GM11168 (cell line): ENCODE results near the gene COL10A1.

Experiments
- in situ Hi-C: fragments of 300-500 bp; cut with MboI; formaldehyde crosslinking; loops from one replicate; pipeline ENCODE4 v1.12.0; 2022; ENCODE audit warnings: low sequenced_read_pairs; ENCODE audit not compliant: unreplicated experiment

The COL10A1 gene

DNA sequence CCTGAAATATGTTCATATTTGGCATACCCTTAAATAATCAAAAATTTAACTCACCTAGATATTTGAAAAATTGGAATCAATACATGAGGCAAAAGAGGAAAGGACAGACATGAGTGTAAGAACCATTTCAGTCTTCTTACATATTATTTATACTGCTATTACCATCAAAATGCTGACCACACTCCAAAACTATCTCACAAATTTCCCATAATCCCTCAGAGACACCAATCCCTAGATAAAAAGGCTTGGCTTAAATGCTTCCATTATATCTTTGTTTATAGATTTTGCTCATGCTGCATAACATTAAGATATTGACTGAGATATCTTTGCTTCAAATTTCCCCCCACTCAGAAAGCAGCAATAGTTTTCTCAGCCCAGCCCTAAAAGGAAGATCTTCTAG lies 37.0 kb downstream of the COL10A1 start:
- in situ Hi-C loops: no loop called here

DNA sequence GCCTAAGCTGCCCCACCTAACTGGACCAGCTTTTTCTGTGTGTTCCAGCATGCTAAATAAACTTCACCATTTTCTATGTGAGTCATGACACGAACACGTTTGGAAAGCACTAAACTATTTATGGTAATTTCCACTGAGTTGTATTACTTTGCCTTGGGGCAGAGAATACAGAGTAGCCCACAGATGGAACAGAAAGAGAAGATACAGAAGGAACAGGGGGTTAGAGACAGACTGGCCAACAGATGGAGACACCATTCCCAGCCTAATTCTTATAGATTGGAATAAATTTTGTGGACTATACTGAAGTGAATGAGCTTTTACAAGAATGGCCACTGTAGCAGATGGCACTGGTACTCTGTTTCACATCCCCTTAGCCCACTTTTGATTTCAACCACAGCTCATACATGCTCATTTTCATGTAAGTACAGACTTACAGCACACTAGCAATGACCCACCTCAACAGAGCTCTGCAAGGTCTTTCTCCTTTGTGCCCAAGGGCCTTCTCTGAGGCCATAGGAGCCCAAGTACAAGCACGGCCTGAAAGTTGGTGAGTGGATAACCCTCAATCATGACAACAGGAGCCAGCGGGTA lies 38.4 kb downstream of the COL10A1 start:
- in situ Hi-C loops: no loop called here

DNA sequence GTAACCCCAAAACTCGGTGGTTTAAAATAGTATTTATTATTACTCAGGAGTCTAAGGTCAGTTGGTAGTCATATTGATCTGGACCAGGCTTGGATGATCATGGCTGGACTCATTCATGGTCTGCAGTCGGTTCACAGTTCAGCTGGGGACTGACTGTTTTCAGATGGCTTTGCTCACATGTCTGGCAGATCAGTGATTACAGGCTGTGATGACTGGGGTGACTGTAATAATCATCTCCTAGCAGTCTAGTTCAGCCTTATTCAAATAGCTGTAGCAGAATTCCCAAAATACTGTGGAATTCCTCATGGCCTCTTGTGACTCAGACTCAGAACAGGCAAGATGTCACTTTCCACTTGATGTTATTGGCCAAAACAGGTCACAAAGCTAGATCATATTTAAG lies 41.6 kb downstream of the COL10A1 start:
- in situ Hi-C loops: loop anchor here (5.0 kb wide), 1 partner anchor 72 kb away; no protein-coding TSS in a partner anchor

DNA sequence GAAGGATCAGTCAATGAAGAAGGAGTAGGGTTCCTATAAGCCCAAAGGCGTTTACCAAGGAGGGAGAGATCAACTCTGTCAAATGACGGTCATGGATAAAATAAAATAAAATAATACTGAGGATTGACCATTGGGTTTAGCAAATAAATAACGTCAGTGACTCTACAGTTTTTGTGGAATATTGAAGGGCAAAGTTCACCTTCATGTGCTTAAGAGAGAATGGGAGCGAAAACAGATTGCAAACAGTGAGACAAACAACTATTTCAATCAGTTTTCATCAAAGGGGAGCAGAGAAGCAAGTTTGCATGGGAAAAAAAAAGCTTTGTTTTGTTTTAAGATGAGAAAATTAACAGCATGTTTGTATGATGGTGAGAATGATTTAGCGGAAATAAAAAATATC lies 42.9 kb downstream of the COL10A1 start:
- in situ Hi-C loops: loop anchor here (5.0 kb wide), 1 partner anchor 71 kb away; no protein-coding TSS in a partner anchor

DNA sequence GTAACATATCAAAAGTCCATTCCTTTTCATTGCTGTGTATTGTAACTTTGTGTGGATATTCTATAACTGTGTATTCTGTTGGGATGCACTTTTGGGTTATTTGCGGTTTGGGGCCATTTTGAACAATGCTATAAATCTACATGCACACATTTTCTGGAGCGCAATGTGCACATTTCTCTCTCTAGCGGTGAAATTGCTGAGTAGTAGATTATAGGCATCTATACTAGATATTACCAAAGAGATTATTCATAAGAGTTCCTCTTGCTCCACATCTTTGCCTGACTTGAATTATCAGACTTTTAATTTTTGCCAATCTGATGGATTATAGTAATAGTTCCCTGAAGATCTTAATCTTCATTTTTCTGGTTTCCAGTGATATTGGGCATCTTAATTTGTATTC lies 47.0 kb downstream of the COL10A1 start:
- in situ Hi-C loops: no loop called here

DNA sequence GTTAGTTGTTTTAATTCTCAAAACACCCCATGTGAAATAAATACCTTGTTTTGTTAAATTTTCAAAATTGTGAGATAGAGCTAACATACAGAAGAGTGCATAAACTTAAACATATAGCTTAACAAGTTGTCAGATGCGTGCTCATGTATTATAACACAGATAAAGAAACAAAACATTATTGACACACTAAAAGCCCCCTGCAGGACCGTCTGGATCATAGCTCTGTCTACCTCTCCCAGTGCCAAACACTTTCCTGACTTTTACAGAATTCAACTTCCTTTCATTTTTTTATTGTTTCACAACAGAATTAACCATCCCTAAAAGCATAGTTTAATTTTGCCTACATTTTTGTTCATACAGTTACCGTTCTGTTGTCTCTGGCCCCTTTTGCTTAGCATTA lies 47.4 kb downstream of the COL10A1 start:
- in situ Hi-C loops: no loop called here

DNA sequence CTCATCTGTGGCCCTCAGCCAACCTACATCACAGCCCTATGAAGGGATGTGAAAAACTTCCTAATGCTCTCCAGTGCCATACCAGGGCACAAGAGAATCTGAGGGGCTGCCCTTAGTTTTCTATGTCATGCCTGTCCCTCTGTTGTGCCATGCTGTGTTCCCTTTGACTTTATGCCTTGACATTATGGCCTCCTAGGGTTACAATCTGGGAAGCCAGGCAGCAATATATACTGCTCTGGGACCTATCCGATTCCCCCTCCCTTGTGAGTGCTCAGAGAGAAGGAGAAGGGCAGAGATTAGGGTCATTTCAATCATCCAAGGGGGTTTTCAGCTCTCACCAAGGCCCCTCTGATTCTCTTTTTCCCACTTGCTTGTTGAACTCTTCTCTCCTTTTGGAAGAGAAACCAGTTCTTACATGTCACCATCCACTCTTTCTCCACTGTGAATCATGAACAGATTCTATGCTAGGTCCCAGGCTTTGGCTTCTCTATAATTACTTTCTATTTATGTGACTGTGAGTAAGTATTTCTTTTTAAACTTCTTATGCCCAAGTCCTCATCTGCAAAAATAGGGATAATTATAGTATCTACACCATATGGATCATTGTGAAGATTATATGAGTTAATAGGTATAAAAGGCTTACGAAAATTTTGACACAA lies 51.1 kb downstream of the COL10A1 start:
- in situ Hi-C loops: no loop called here

DNA sequence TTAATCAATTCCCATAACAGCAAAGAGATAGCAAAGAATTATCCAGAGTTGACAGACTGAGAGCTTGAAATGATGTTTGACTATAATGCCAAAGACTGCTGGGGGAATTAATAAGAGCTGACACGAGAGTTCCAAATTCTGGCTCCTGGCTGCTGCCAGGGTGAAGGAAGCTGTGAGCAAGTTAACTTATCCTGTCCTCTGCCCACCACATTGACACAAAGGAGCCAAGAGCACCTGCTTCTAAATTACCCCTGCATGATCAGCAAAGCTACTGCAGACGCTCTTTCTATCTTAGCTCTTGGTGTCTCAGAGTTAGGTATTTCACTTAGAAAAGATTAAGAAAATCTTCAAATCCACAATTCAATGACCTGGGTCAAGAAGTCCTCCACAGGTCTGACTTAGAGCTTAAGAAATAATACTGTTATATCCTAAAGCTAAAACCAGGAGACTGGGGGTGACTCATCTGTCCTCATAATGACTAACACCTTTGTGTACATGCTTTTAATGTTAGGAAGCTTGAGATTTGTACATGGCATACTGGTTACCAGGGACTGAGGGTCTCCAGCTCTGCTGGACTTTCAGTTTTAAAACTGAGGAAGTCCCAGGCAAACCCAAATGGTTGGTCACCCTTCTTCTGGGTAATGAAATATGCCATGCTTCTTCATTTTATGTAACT lies 52.0 kb downstream of the COL10A1 start:
- in situ Hi-C loops: no loop called here

DNA sequence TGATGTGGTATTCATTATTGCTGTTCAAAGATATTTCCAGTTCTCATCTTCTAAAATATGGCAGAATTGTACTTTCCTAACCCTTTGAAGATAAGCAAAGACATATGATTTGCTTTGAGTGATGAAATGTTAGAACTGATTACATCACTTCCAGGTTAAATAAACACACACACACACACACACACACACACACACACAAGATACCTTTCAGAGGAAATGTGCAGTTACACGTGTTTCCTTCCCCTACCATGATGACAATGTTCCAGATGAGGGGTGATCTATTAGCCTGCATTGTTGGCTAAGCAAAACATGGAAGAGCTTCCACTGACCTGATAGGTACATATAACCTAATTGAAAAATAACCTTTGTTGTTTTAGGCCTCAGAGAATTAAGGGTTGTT lies 53.6 kb downstream of the COL10A1 start:
- in situ Hi-C loops: no loop called here

DNA sequence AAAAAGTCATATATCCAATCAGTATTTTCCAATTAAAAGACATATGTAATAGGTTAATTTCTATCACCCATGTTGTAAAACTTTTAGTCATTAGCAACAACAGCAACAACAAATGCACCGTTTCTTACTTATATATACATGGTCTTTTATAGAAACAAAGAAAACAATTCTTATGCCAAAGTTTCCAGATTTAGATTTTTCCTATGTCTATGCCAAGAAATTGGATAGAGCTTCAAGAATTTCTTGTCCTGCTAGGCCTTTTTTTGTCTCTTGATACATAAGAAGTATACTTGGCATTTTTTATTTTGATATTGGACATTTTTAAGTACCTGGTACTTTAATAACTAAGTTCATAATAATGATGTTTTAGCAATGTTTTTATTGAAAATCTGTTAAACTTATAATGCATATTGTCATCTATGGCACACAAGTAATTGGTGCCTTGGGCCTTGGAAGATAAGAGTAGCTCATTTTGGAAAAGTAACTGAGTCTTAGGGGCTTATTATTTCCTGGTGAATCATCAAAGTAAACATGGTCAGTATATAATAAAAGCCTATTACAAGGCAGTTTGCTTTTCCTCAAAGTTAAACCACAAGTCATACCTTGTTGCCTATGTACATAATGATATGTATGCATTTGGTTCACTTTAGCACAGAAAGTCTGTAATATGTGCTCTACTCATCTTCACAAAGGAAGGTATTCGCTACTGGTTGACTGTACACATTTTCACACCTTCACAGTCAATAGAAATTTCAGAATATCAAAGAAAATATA lies 55.1 kb downstream of the COL10A1 start:
- in situ Hi-C loops: no loop called here

DNA sequence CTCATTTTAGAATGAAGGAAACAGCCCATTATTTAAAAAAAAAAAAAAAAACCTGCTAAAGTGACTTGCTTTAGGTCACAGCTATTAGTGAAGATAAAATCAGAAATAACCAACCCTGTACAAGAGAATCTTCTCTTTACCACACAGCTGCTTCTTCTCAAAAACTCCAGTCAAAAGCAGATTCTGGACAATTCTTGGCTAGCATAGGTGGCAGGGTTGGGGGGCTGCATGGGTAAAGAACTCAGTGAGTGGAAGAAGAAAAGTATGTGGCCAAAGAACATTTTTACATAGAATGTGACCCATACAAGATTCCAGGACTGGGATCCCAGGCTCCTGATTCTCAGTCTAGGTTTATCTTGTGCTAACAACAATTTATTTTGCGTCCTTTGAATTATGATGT lies 55.8 kb downstream of the COL10A1 start:
- in situ Hi-C loops: no loop called here
